ENCODE data around the gene STARD10.
"Not testable (repeated sequence)": the region's sequence is repeated elsewhere in the genome, so short reads cannot be mapped to it uniquely, and the experiment has no call there.

STARD10 gene

DNA sequence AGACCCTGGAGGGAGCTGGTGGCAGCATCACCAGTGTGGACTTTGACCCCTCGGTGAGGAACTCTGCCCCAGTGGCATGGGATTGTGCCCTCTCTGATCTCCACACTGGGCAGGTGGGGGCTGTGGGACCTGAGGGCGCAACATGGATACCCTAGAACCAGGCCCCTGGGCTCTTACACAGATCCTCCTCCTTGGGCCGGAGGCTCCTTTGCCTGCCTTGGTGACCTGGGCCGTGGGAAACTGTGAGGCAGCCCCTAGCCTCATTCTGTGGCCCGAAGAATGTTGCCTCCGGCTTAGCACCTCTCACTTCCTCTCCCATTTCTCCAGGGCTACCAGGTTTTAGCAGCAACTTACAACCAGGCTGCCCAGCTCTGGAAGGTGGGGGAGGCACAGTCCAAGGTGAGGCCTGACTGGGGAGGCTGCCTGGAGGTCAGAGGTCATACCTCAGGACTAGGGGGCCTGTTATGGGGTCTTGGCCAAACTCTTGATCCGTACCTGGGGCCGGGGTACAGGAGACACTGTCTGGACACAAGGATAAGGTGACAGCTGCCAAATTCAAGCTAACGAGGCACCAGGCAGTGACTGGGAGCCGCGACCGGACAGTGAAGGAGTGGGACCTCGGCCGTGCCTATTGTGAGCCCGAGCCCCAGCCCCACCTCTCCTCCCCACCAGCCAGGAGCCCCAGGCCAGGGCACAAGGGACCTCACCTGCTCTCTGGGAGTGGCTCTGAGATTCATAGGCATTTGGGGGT is 32.5 kb upstream of the STARD10 start:
- DNase-seq (ENCODE audit: low spot score): no peak

DNA sequence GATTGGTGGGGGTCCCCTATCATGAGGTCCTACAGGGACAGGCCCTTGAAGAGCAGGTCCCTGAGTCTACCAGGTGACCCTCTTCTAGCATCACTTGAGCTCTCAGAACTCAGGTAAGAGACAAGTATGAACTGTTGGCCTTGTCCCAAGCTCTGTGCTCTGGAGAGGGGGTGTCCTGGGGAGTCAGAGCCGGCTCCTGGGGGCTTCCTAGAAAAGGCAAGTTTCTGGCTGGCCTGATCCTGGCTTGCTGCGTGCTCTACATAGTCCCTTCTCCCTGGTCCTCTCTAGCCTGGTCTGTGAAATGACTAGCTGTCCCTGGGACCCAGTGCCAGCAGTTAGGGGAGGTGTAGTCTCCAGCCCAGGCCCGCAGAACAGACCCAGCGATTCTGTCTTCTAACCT is 31.8 kb upstream of the STARD10 start:
- no peak for DNase-seq (ENCODE audit: low spot score)

DNA sequence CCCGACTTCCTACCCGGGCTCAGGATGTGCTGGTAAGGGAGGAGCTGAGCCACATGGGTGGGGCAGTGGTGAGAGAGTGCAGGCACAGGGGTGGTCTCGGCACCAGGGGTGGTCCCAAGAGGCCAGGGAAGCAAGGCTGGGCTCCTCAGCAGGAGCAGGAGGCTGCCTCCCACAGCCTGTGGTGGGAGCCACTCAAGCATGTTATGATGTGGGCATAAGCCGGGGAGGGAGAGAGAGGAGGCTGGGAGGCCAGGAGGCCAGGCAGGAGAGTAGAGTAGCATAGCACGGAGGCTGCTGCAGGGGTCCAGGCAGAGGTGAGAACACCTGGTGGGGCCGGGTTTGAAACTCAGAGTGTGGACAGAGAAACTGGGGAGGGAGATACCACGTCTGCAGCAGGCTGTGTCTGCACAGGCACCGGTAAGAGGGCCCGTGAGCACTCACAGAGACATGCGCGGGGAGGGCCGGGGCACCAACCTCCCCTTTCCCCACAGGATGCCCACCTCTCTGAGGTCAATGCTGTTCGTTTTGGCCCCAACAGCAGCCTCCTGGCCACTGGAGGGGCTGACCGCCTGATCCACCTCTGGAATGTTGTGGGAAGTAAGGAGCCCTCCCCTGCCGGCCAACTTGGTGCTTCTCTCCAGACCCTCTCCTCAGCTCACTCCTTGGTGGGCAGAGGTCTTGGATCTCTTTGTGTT is 31.1 kb upstream of the STARD10 start:
- no peak for DNase-seq (ENCODE audit: low spot score)

DNA sequence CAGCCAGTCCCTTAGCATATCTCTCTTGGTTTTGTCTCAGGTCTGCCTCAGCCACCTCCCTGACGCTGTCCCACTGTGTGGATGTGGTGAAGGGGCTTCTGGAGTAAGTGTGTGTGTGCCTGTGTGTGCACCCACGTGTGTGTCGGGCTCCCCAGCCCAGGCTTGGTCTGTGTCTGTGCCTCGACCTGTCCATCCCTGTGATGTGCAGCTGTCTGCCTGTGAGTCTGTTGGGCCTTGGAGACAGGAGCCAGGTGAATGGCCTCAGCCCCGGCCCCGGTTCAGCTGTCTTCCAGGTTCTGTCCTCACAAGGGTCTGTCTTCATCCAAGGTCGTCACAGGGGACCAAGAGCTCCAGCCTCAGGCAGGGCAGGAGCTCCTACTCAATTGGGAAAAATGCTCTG is 30.2 kb upstream of the STARD10 start:
- no peak for DNase-seq (ENCODE audit: low spot score)

DNA sequence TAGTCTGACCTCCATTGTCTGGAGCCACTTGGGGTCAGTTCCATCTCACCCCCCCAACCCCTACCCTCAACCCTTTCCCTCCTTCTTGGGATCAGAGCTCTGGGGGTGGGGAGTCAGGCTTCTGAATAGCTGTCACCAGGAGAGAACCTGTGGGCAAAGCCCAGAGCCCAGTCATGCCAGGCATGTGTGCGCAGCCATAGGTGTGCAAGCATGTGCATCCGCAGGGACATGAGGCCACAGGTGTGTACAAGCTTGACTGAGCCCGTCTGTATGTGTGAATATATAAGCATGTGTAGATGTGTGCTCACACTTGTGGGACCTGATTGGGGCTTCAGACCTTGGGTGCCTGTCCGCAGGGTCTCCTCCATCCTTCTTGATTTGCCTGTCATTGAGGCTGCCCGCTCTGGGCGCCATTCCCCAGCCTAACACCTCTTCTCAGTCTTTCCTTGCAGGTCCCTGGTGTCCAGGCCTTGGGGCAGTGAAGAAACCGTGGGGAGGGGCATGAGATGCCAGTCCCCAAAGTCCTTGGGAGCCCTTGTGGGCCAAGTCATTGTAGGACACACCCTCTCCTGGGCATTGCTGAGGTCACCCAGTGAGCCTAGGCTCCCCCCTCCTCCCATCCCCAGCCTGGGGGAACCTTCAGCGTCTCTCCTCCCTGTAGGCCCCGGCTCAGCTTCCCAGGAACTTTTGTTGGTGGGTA is 29.4 kb upstream of the STARD10 start:
- no peak for DNase-seq (ENCODE audit: low spot score)

DNA sequence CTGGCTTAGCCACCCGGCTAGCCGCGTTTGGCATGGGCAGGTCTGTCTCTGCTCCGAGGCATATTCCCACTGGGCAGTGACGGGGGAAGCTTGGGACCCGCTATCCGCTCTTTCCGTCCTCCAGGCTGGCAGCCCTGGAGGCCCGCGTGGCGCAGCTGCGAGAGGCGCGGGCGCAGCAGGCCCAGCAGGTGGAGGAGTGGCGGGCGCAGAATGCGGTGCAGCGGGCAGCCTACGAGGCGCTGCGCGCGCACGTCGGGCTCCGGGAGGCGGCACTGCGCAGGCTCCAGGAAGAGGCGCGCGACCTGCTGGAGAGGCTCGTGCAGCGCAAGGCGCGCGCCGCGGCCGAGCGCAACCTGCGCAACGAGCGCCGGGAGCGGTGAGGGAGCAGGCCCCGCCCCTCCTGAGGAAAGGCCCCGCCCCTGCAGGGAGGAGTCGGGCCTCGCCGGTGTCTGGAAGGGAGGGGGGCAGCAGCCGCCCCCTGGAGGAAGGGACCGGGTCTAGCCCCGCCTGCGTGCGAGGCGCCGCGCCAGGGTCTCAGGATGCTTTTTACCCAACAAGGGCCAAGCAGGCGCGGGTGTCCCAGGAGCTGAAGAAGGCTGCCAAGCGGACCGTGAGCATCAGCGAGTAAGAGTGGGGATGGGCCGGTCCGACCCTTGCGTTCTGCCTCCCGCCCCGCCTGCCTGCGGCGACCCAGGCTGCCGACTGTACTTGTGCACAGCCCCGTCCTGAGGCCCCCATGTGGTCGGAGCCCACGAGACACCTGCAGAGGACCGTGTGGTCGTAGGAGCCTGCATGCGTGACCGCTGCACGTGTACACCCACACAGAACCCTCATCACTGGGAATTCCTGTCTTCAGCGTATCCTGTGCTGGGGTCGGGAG is 28.3 kb upstream of the STARD10 start:
- DNase-seq (ENCODE audit: low spot score): peak; percentile 94

DNA sequence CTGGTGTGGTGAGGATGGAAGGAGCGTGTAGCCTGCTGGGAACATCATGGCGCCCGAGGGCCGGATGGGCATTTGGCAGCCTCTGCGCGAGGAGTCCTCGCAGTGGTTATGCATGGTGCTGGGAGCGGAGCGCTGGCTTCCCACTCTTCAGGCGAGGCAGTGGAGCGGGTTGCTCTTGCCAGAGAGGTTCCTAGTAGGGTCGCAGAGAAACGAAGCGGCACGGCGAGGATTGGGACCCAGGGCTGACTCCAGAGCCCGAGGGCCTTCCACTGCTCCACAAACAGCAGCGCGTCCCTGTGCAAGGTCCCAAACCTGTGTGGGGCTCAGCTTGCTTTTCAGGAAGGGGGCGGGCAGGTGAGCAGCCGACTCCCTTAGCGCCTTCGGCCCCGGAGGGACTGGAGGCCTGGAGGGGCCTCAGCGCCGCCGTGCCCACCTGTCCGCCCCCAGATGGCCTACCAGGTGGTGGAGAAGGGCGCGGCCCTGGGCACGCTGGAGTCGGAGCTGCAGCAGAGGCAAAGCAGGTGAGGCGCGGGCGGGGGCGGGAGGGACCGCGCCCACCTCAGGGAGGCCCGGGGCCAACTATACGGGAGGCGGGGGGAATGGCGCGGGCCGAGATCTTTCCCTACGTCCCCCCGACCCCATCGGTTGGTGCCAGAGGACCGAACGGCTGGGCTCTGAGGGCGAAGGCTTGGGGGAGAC is 27.5 kb upstream of the STARD10 start:
- no peak for DNase-seq (ENCODE audit: low spot score)

DNA sequence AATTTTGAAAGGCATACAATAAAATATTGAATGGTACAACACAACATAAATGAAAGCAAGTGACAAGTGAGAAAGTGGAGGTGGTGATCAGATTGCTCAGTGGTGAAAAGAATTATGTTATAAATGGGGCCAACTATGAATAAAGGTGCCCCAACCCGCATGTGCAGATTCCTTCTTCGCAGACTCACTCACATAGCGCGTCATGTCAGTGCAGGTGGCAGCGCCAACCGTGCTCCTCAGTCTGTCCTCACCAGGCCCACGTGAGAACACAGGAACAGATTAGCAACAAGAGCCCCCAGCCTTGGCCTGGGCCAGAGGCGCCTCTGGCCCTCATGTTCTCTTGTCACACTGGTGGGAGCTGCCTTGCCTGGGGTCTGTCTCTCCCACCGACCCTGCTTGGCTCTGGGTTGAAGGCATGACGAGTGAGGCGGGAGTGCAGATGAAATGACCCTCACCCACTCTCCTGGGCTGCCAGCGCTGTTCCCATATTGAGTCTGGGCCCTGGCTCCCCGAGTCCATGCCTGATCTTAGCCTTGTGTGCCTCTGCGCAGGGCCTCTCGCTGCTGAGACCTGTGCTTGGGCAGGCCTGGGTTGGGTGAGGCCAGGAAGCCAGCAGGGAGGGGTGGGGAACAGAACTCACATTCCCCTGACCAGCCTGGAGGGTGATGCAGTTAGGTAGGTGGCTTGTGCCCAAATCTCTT is 26.7 kb upstream of the STARD10 start:
- DNase-seq (ENCODE audit: low spot score): no peak

DNA sequence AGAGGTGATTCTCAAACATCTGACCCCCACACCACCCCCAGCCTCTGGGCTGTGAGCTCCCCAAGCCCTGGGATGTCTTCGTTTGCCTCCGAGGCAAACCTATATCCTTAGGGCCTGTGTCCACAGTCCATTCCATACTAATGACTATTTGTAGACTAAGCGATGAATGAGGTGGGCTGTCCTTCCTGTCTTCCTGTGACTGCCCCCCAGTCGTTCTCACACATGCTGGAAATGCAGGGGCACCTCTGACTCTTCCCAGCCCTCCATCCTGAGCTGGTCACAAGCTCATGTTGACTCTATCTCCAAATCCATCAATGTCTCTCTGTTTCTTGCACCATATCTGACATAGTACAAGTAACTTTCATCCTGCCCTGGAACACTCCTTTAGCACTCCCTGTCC is 25.1 kb upstream of the STARD10 start:
- DNase-seq (ENCODE audit: low spot score): no peak

DNA sequence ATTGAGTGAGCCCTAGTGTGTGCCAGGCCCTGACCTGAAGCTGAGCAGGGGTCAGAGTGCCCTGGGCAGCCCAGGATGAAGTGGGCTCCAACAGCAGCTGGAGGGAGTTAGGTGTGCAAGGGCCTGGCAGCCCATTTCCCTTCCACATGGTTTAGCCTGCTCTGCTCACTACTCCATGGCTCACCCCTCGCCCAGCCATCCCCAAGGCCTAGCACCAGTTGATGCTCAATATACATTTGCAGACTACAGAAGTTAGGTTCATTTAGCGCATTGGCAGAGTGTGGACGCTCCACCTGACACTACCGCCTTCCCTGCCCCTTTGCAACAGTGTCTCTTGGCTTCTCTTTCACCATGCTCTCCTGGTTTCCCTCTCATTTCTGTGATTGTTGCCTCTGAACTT is 24.1 kb upstream of the STARD10 start:
- no peak for DNase-seq (ENCODE audit: low spot score)

DNA sequence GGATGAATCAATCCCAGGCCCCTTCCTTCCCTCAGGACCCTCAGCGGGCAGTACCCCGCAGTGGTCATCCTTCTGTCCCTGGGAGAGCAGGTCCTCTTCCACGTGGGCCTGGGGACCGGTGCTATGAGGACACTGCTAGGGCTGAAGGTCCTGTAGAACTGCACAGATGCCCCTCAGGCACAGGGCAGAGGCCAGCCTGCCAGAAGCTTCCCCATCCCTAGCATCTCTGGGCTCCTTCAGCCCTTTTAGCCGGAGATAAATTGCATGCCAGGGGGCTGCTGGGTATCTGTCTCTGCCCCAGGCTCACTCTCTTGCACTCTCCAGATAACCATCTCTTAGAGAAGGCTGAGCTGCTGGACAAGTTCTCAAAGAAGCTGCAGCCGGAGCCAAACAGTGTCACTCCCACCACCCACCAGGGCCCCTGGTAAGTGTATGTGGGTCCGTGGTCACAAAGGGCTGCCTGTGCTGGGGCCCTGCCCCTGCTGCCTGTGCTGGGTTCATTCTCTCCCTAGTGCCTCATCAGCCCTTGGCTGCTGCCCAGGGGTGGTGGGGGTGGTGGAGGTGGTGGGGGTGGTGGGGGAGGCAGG is 22.6 kb upstream of the STARD10 start:
- DNase-seq (ENCODE audit: low spot score): no peak

DNA sequence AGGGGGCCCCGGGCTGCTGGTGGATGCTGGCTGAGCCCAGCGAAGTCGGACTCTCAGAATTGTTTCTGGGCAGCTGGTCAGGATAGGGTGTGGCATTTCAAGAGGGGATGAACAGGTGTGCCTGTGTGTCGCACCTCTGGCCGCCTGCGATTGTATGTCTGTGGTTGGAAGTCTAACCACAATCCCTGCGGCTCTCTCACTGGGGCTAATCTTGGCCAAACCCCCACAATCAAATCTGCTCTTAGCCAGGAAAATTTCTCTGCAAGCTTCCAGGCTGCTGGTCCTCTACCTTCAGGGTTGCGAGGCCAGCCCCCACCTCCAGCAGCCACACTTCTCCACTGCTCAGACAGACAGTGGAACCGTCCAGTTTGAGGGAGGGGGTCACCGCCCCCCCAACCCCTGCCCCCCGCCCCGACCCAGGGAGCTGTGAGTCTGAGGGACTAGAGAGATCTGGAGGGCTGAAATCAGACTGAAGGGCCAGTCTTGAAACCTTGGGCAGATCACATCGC is 21.3 kb upstream of the STARD10 start:
- no peak for DNase-seq (ENCODE audit: low spot score)

DNA sequence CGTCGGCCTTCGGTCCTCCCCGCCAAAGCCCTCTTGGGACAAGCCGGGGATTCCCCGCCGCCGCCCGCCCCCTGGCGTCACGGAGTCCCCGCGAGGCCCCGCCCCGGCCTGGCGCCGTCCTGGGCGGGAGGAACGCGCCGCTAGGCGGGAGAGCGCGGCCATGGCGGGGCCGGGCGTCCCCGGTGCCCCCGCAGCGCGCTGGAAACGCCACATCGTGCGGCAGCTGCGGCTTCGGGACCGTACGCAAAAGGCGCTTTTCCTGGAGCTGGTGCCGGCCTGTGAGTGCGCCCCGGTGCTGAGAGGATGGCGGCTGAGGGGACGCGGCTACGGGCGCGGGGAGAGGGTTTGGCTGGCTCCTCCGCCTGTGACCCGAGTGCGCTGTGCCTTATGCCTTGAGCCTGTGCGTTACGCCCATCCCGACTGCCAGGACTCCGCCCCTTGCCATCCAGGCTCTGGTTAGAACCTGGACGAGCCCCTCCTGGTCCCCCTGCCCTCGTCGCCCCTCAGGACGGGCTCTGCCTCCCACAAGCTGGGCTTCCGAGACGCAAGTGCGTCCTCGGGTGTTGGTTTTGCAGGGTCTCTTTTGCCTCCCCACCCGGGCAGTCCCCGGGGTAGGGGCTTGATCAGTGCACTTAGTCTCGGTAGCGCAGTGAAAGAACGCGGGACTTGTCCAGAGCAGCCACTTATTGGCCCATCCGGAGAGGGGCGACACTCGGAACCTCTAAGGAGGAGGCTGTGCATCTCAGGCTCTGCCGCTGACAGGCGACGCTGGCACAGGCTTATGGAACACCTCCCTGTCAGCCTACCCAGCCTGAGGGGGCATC is 20.7 kb upstream of the STARD10 start, which contains the start of gene ATG16L2:
Gene ATG16L2 (plus strand): TSS at position 126 of the 824 bp plus-strand sequence. CDS start 35 bp downstream, at position 161.
- DNase-seq (ENCODE audit: low spot score): peak; percentile 87

DNA sequence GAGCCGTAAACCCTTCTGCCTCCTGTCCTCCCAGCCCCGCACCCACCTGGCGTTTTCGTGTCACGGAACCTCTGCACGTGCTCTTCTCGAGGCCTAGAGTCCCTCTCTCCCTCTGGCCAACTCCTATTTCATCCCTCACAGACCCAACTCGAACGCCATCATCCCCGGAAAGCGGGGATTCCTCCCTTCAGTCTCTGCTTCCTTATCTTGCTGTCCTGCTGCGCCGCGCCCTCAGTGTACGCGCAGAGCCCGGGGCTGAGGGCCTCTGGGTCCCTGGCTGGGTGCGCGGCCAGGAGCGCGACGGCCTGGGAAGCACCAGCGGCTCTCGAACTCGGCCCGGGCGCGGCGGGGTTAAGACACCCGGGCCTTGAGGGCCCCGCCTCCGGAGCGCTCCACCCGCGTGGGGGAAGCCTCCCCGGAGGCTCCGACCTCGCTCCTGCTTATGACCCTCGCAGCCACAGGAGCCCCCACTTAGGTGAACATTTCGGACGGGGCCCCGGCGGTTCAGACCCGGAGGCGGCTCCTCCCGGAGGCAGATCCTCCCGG is 20.0 kb upstream of the STARD10 start:
- DNase-seq (ENCODE audit: low spot score): no peak

DNA sequence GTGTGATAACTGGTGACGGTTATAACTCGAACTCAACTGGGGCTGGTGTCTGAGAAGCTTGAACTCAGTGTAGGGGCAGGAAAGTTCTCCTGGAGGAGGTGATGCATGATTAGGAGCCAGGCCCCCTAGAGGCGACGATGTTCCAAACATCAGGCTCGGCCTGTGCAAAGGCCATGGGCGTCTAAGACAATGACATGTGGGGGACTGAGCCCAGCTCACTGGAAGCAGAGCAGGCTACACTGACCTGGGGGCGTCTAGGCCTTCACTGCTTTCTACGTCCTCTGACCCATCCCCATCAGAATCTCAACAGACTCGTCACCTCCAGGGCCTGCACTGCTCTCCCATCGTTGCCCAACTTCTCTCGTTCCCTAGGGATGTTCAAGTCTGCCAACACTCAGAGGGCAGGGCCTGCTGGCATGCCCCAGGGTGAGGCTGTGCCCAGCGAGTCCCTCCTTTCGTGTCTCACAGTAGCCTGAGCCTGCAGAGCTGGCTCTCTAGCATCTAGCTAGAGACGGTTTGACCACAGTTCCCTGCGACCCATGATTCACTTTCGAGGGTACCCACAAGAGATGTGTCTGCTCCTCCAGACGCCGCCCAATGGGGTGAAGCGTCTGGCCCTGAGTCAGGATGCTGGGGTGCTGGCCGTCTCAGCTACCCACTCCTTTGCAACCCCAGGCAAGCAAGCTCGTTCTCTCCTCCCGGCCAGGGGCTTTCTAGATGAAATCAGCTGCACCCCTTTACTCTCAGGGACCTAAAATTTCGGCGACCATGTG is 19.3 kb upstream of the STARD10 start:
- DNase-seq (ENCODE audit: low spot score): peak; percentile 85

DNA sequence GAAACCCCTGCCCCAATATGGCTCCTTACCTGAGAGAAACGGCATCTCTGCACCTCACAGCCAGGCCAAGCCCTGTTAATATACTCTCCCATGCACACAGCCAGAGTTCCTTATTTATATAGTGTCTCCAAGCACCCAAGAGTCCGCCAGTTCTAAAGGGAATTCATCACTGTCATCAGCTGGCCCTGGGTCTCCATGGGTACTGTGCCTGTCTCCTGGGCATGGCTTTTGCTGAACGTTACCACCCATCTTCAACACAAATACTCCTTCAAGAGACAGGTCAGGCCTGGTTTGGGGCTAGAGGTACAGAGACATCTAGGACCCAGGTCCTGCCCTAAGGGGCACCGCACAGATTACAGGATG is 18.7 kb upstream of the STARD10 start:
- DNase-seq (ENCODE audit: low spot score): no peak

DNA sequence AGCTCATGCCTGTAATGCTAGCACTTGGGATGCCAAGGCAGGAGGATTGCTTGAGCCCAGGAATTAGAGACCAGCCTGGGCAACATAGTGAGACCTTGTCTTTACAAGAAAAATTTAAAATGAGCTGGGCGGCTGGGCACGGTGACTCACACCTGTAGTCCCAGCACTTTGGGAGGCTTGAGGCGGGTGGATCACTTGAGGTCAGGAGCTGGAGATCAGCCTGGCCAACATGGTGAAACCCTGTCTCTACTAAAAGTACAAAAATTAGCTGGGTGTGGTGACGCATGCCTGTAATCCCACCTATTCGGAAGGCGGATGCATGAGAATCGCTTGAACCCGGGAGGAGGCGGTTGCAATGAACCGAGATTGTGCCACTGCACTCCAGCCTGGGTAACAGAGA is 17.8 kb upstream of the STARD10 start:
- DNase-seq (ENCODE audit: low spot score): not testable (repeated sequence)

DNA sequence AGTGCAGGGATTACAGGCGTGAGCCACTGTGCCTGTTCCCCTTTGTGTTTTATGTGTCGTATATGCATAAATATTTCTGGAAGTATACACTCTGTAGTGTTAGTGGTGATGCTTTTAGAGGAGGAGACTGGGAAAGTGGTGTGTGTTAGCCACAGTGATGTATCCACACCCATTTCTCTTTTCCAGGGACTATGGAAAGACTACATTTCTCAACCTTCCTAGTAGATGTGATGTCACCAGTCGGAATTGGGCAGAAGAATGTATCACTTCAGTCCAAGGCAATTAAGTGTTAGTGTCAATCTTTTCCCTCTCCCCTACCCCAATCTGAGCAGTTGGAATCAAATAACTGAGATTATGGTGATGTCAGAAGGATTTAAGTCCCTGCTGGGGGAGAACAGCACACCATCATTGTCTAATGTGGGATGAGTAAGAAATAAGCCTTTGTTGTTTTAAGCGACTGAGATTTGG is 14.5 kb upstream of the STARD10 start:
- DNase-seq (ENCODE audit: low spot score): no peak
